CD14-positive monocyte (primary cell): ENCODE measurements around the gene VWA1. TPM values are rescaled to one million over a fixed set of nuclear protein-coding genes. Genes with fewer than 3 reads are reported as not detected.

Source experiments
- DNase-seq, 3 donors: peaks; one replicate each; pipeline ENCODE4 v3.0.0-alpha.2; 2011 to 2022
- H2AFZ ChIP-seq: 2 replicates; pipeline ENCODE4 v1.6.0; 2012; ENCODE audit warnings: mild to moderate bottlenecking, low read depth, low read length, inconsistent platforms; ENCODE audit not compliant: insufficient read depth, poor library complexity, severe bottlenecking
- H3K27ac ChIP-seq, 2 donors: 1 replicate in 1 of 2; 2 replicates in 1 of 2; pipeline ENCODE4 v1.5.1; 2012 to 2013; ENCODE audit warnings: low read length in 2 of 2, control low read depth in 1 of 2, inconsistent platforms in 1 of 2, low read depth in 1 of 2, mild to moderate bottlenecking in 1 of 2
- H3K27me3 ChIP-seq, 2 donors: one replicate each; pipeline versions ENCODE4 v1.6.0 to v1.6.1; 2011 to 2013; ENCODE audit warnings: low read length in 2 of 2; ENCODE audit not compliant: control insufficient read depth in 2 of 2, insufficient read depth in 2 of 2
- H3K36me3 ChIP-seq, 2 donors: replicated peaks in 1 of 2; 1 replicate in 1 of 2; 2 replicates in 1 of 2; pipeline versions ENCODE4 v1.5.1 to v1.6.1; 2012 to 2013; ENCODE audit warnings: low read length in 2 of 2, control low read depth in 1 of 2, inconsistent platforms in 1 of 2, mild to moderate bottlenecking in 1 of 2; ENCODE audit not compliant: insufficient read depth in 2 of 2, control insufficient read depth in 1 of 2
- H3K4me1 ChIP-seq, 2 donors: 1 replicate in 1 of 2; 2 replicates in 1 of 2; pipeline versions ENCODE4 v1.5.1 to v1.6.1; 2012 to 2013; ENCODE audit warnings: low read length in 2 of 2, control low read depth in 1 of 2, inconsistent platforms in 1 of 2, mild to moderate bottlenecking in 1 of 2, moderate library complexity in 1 of 2; ENCODE audit not compliant: insufficient read depth in 2 of 2, control insufficient read depth in 1 of 2
- H3K4me2 ChIP-seq: replicated peaks from 2 replicates; pipeline ENCODE3; 2012; ENCODE audit warnings: low read length, moderate library complexity, mild to moderate bottlenecking; ENCODE audit not compliant: poor library complexity, severe bottlenecking; ENCODE audit errors: extremely low read depth
- H3K4me3 ChIP-seq, 3 experiments: fragments of 200-600 bp in 1 of 3; sonication (generic) in 1 of 3; replicated peaks in 1 of 3; 1 replicate in 2 of 3; 2 replicates in 1 of 3; pipeline ENCODE4 v1.5.1; 2011 to 2013; ENCODE audit warnings: low read length in 3 of 3, mild to moderate bottlenecking in 3 of 3, control low read depth in 2 of 3, low read depth in 2 of 3, inconsistent platforms in 1 of 3, moderate library complexity in 1 of 3
- H3K79me2 ChIP-seq: 2 replicates; pipeline ENCODE4 v1.6.0; 2012; ENCODE audit warnings: mild to moderate bottlenecking, control low read depth, inconsistent platforms, low read length, moderate library complexity; ENCODE audit not compliant: insufficient read depth
- H3K9ac ChIP-seq: 2 replicates; pipeline ENCODE4 v1.6.0; 2017; ENCODE audit warnings: low read length, mild to moderate bottlenecking; ENCODE audit not compliant: insufficient read depth, poor library complexity, severe bottlenecking
- H3K9me3 ChIP-seq, 2 donors: replicated peaks in 1 of 2; 1 replicate in 1 of 2; 2 replicates in 1 of 2; pipeline versions ENCODE4 v1.5.1 to v1.6.1; 2012 to 2013; ENCODE audit warnings: low read length in 2 of 2, control low read depth in 1 of 2; ENCODE audit not compliant: control insufficient read depth in 1 of 2, insufficient read depth in 1 of 2
- H4K20me1 ChIP-seq: 2 replicates; pipeline ENCODE4 v1.6.0; 2012; ENCODE audit warnings: mild to moderate bottlenecking, low read length, control low read depth, moderate library complexity; ENCODE audit not compliant: insufficient read depth
- H3K27ac Mint-ChIP-seq, 7 donors: one replicate each; pipeline ENCODE4 v1.8.0; 2020; ENCODE audit warnings: mild to moderate bottlenecking in 7 of 7, mixed read lengths in 7 of 7, moderate library complexity in 6 of 7, inconsistent platforms in 2 of 7
- H3K27me3 Mint-ChIP-seq, 3 donors: one replicate each; pipeline ENCODE4 v1.8.0; 2021 to 2022; ENCODE audit warnings: low read depth in 3 of 3, mild to moderate bottlenecking in 3 of 3, mixed read lengths in 3 of 3, moderate library complexity in 3 of 3, inconsistent platforms in 1 of 3
- H3K36me3 Mint-ChIP-seq, 2 donors: one replicate each; pipeline ENCODE4 v1.8.0; 2020; ENCODE audit warnings: mixed read lengths in 2 of 2, inconsistent platforms in 1 of 2, mild to moderate bottlenecking in 1 of 2
- H3K4me1 Mint-ChIP-seq: one replicate; pipeline ENCODE4 v1.8.0; 2020; ENCODE audit warnings: mild to moderate bottlenecking, mixed read lengths
- H3K4me3 Mint-ChIP-seq, 2 donors: one replicate each; pipeline ENCODE4 v1.8.0; 2020; ENCODE audit warnings: mild to moderate bottlenecking in 2 of 2, mixed read lengths in 2 of 2, moderate library complexity in 1 of 2
- H3K9me3 Mint-ChIP-seq, 7 donors: one replicate each; pipeline ENCODE4 v1.8.0; 2020 to 2022; ENCODE audit warnings: mixed read lengths in 7 of 7, mild to moderate bottlenecking in 6 of 7, moderate library complexity in 6 of 7, inconsistent platforms in 2 of 7
- CTCF ChIP-seq: fragments of 200-600 bp; IDR thresholded peaks from one replicate; pipeline ENCODE4 v1.8.0; 2022; ENCODE audit warnings: antibody characterized with exemption, mild to moderate bottlenecking
- WGBS: methylation state at CpG from one replicate; pipeline ENCODE4 v1.1.5; 2013; ENCODE audit warnings: missing lambda C conversion rate; ENCODE audit not compliant: insufficient coverage; 5-methylcytosine and 5-hydroxymethylcytosine counted together
- intact Hi-C, 2 donors: fragments of 100-400 bp; cut with micrococcal nuclease; formaldehyde crosslinking; loops; one replicate each; pipeline versions ENCODE4 v1.15.0 to v1.15.1; 2023
- polyA plus RNA-seq, 3 donors: library from polyadenylated mRNA; depleted of rRNA in 1 of 3; unstranded in 2 of 3; stranded (reverse) in 1 of 3; fragments of 300-500 nt in 2 of 3; fragments of >200 nt in 1 of 3; fragmentation: Illumina TruSeq in 2 of 3; gene quantifications; 1 replicate in 2 of 3; 2 replicates in 1 of 3; pipeline ENCODE4 v1.2.3, GENCODE V29; 2012 to 2021

VWA1 gene
- polyA plus RNA-seq, 3 donors, result not detected

GRCh38 chr1:1490633-1491230, 55.2 kb downstream of the VWA1 start:
- no peaks in the 10 kb centered on the region for H4K20me1 ChIP-seq
- peaks cover 0 to 4% (median 0%) of the 10 kb centered on the region in 3 donors for H3K27me3 Mint-ChIP-seq
- intact Hi-C loops, result no loop called here
- H3K79me2 ChIP-seq, result no peaks in the 10 kb centered on the region
- H3K4me3 Mint-ChIP-seq, result no peak overlapping the region
- peaks cover 51 to 86% of the 10 kb centered on the region in 2 donors for H3K36me3 Mint-ChIP-seq
- H2AFZ ChIP-seq, result no peak overlapping the region
- H3K4me1 ChIP-seq, result no peaks in the 10 kb centered on the region
- no peak overlapping the region for H3K4me3 ChIP-seq
- H3K27me3 ChIP-seq, result no peaks in the 10 kb centered on the region
- no peak for TF ChIP-seq CTCF
- peaks cover 43 to 72% of the 10 kb centered on the region in 2 donors for H3K36me3 ChIP-seq
- DNase-seq, result no peak
- peaks cover 14 to 36% of the 10 kb centered on the region in 2 donors for H3K9me3 ChIP-seq
- no peak overlapping the region for H3K4me2 ChIP-seq
- H3K27ac Mint-ChIP-seq, result peak overlapping the region in 1 of 7 donors; percentile 30
- peaks cover 25 to 36% (median 28%) of the 10 kb centered on the region in 7 donors for H3K9me3 Mint-ChIP-seq
- WGBS, result 98% methylated on average over 15 of the region's 25 CpGs
- no peaks in the 10 kb centered on the region for H3K4me1 Mint-ChIP-seq
- no peak overlapping the region for H3K27ac ChIP-seq
- H3K9ac ChIP-seq, result no peak overlapping the region

GRCh38 chr1:1491601-1492000, 56.1 kb downstream of the VWA1 start:
- TF ChIP-seq CTCF, result no peak
- Mint-ChIP-seq H3K9me3 (peaks cover 25 to 36% (median 28%) of the 10 kb centered on the region in 7 donors), H3K4me1 (no peaks in the 10 kb centered on the region), H3K27ac (no peak overlapping the region), H3K4me3 (no peak overlapping the region), H3K36me3 (peaks cover 51 to 85% of the 10 kb centered on the region in 2 donors), H3K27me3 (peaks cover 0 to 4% (median 0%) of the 10 kb centered on the region in 3 donors)
- 94% methylated on average over 10 of the region's 10 CpGs for WGBS
- H4K20me1 ChIP-seq, result no peaks in the 10 kb centered on the region
- H2AFZ ChIP-seq, result no peak overlapping the region
- intact Hi-C loops, result no loop called here
- H3K27me3 ChIP-seq, result no peaks in the 10 kb centered on the region
- no peak overlapping the region for H3K4me2 ChIP-seq
- peaks cover 14 to 36% of the 10 kb centered on the region in 2 donors for H3K9me3 ChIP-seq
- no peak overlapping the region for H3K27ac ChIP-seq
- DNase-seq, result no peak
- no peak overlapping the region for H3K4me3 ChIP-seq
- no peaks in the 10 kb centered on the region for H3K79me2 ChIP-seq
- H3K36me3 ChIP-seq, result peaks cover 40 to 72% of the 10 kb centered on the region in 2 donors
- H3K4me1 ChIP-seq, result no peaks in the 10 kb centered on the region
- H3K9ac ChIP-seq, result no peak overlapping the region

Other genes starting within 250 kb of the VWA1 start
- gene TNFRSF18, start 229.1 kb upstream of the VWA1 start, polyA plus RNA-seq, result not detected
- gene TNFRSF4, start 221.5 kb upstream of the VWA1 start, polyA plus RNA-seq, result under 1 TPM in 1 of 3 donors, not detected in 2; 0.05 TPM
- 10 to 100 TPM; 81.7 to 98.9 (median 89.0) TPM for gene SDF4, start 203.7 kb upstream of the VWA1 start, polyA plus RNA-seq
- gene B3GALT6, start 203.5 kb upstream of the VWA1 start, polyA plus RNA-seq, result 1 to 10 TPM; 1.9 to 8.8 (median 7.2) TPM
- gene C1QTNF12, start 189.0 kb upstream of the VWA1 start, polyA plus RNA-seq, result 1 to 10 TPM in 1 of 3 donors, not detected in 2; 1.1 TPM
- gene UBE2J2, start 161.8 kb upstream of the VWA1 start, polyA plus RNA-seq, result 10 to 100 TPM; 36.5 to 83.2 (median 72.1) TPM
- gene SCNN1D, start 155.3 kb upstream of the VWA1 start, polyA plus RNA-seq, result 1 to 10 TPM in 1 of 3 donors, not detected in 2; 6.0 TPM
- gene ACAP3, start 127.8 kb upstream of the VWA1 start, polyA plus RNA-seq, result 100 to 1,000 TPM in 1 of 3 donors, 1 to 10 TPM in 2; 3.5 to 132 (median 4.0) TPM
- 10 to 100 TPM; 13.8 to 27.4 (median 14.8) TPM for gene PUSL1, start 127.1 kb upstream of the VWA1 start, polyA plus RNA-seq
- gene INTS11, start 111.0 kb upstream of the VWA1 start, polyA plus RNA-seq, result 100 to 1,000 TPM in 1 of 3 donors, 10 to 100 TPM in 2; 46.2 to 154 (median 49.6) TPM
- gene CPTP, start 110.9 kb upstream of the VWA1 start, polyA plus RNA-seq, result 1 to 10 TPM; 6.4 to 7.7 (median 7.4) TPM
- under 1 TPM in 1 of 3 donors, not detected in 2; 0.45 TPM for gene TAS1R3, start 104.4 kb upstream of the VWA1 start, polyA plus RNA-seq
- gene DVL1, start 86.3 kb upstream of the VWA1 start, polyA plus RNA-seq, result 10 to 100 TPM in 1 of 3 donors, under 1 TPM in 2; 0.41 to 29.8 (median 0.55) TPM
- gene MXRA8, start 77.1 kb upstream of the VWA1 start, polyA plus RNA-seq, result not detected
- 100 to 1,000 TPM in 2 of 3 donors, 10 to 100 TPM in 1; 59.1 to 160 (median 134) TPM for gene AURKAIP1, start 60.5 kb upstream of the VWA1 start, polyA plus RNA-seq
- gene CCNL2, start 36.4 kb upstream of the VWA1 start, polyA plus RNA-seq, result 100 to 1,000 TPM in 1 of 3 donors, 10 to 100 TPM in 1, 1 to 10 TPM in 1; 8.6 to 178 (median 10.4) TPM
- 100 to 1,000 TPM in 2 of 3 donors, 10 to 100 TPM in 1; 84.3 to 186 (median 156) TPM for gene MRPL20, start 28.4 kb upstream of the VWA1 start, polyA plus RNA-seq
- under 1 TPM in 1 of 3 donors, not detected in 2; 0.04 TPM for gene ANKRD65, start 14.4 kb upstream of the VWA1 start, polyA plus RNA-seq
- not detected for gene ATAD3C, start 14.0 kb downstream of the VWA1 start, polyA plus RNA-seq
- gene ATAD3B, start 36.1 kb downstream of the VWA1 start, polyA plus RNA-seq, result 10 to 100 TPM in 1 of 3 donors, 1 to 10 TPM in 2; 2.3 to 23.3 (median 2.3) TPM
- gene ATAD3A, start 76.5 kb downstream of the VWA1 start, polyA plus RNA-seq, result 10 to 100 TPM in 1 of 3 donors, 1 to 10 TPM in 2; 4.1 to 14.0 (median 6.4) TPM
- gene TMEM240, start 104.9 kb downstream of the VWA1 start, polyA plus RNA-seq, result not detected
- 100 to 1,000 TPM in 2 of 3 donors, 10 to 100 TPM in 1; 88.1 to 168 (median 138) TPM for gene SSU72, start 139.2 kb downstream of the VWA1 start, polyA plus RNA-seq
- gene FNDC10, start 164.4 kb downstream of the VWA1 start, polyA plus RNA-seq, result 1 to 10 TPM in 2 of 3 donors, under 1 TPM in 1; 0.46 to 3.4 (median 1.5) TPM
- 10 to 100 TPM in 1 of 3 donors, 1 to 10 TPM in 2; 5.4 to 65.7 (median 5.6) TPM for gene MIB2, start 179.8 kb downstream of the VWA1 start, polyA plus RNA-seq
- gene MMP23B, start 196.5 kb downstream of the VWA1 start, polyA plus RNA-seq, result 1 to 10 TPM in 1 of 3 donors, under 1 TPM in 2; 0.21 to 1.5 (median 0.24) TPM
- 10 to 100 TPM in 1 of 3 donors, 1 to 10 TPM in 2; 2.5 to 12.7 (median 6.6) TPM for gene CDK11B, start 223.3 kb downstream of the VWA1 start, polyA plus RNA-seq